Loucy (cell line): ENCODE data around the gene ALCAM.

Source experiments
- H2AFZ ChIP-seq: fragments of 200-600 bp; sonication (generic); 2 replicates; pipeline ENCODE4 v1.6.0; 2016; ENCODE audit warnings: antibody characterized with exemption, mild to moderate bottlenecking, low read length, moderate library complexity
- H3F3A ChIP-seq: fragments of 200-600 bp; 2 replicates; pipeline ENCODE4 v1.6.0; 2016; ENCODE audit warnings: antibody characterized with exemption, low read depth, mild to moderate bottlenecking
- H3K27me3 ChIP-seq: fragments of 200-600 bp; sonication (generic); 2 replicates; pipeline ENCODE4 v1.6.1; 2014; ENCODE audit warnings: low read length, mild to moderate bottlenecking; ENCODE audit not compliant: insufficient read depth, poor library complexity, severe bottlenecking
- H3K36me3 ChIP-seq: fragments of 200-600 bp; sonication (generic); 2 replicates; pipeline ENCODE4 v1.6.1; 2016; ENCODE audit warnings: low read length; ENCODE audit not compliant: insufficient read depth
- H3K4me1 ChIP-seq: fragments of 200-600 bp; sonication (generic); 2 replicates; pipeline ENCODE4 v1.5.1; 2014; ENCODE audit warnings: low read length, mild to moderate bottlenecking; ENCODE audit not compliant: insufficient read depth, poor library complexity, severe bottlenecking
- H3K4me2 ChIP-seq: fragments of 200-600 bp; sonication (generic); 2 replicates; pipeline ENCODE4 v1.6.0; 2014; ENCODE audit warnings: antibody characterized with exemption, low read length, low read depth, mild to moderate bottlenecking; ENCODE audit not compliant: poor library complexity, severe bottlenecking
- H3K4me3 ChIP-seq: fragments of 200-600 bp; sonication (generic); 2 replicates; pipeline ENCODE4 v1.5.1; 2014; ENCODE audit warnings: low read length, mild to moderate bottlenecking, mixed read lengths; ENCODE audit not compliant: poor library complexity, severe bottlenecking
- H3K79me2 ChIP-seq: fragments of 200-600 bp; sonication (generic); 2 replicates; pipeline ENCODE4 v1.6.1; 2014; ENCODE audit warnings: low read length; ENCODE audit not compliant: insufficient read depth
- H3K9ac ChIP-seq: fragments of 200-600 bp; sonication (generic); 2 replicates; pipeline ENCODE4 v1.6.0; 2014; ENCODE audit warnings: mild to moderate bottlenecking, low read depth, low read length, moderate library complexity; ENCODE audit not compliant: poor library complexity, severe bottlenecking
- H3K9me2 ChIP-seq: fragments of 200-600 bp; sonication (generic); replicated peaks from 2 replicates; pipeline ENCODE4 v1.6.1; 2016; ENCODE audit warnings: low read depth, low read length, mixed read lengths
- H3K9me3 ChIP-seq: fragments of 200-600 bp; sonication (generic); 2 replicates; pipeline ENCODE4 v1.6.1; 2014; ENCODE audit warnings: mild to moderate bottlenecking, antibody characterized with exemption, low read length, low read depth; ENCODE audit not compliant: insufficient read depth
- H4K20me1 ChIP-seq: fragments of 200-600 bp; sonication (generic); 2 replicates; pipeline ENCODE4 v1.6.0; 2014; ENCODE audit warnings: antibody characterized with exemption, low read length, mild to moderate bottlenecking; ENCODE audit not compliant: insufficient read depth, poor library complexity, severe bottlenecking
- EZH2phosphoT487 ChIP-seq: fragments of 200-600 bp; IDR thresholded peaks from 2 replicates; pipeline ENCODE4 v1.6.1; 2018; ENCODE audit warnings: antibody characterized with exemption, mild to moderate bottlenecking, moderate library complexity, borderline replicate concordance
- TF ChIP-seq, protein P1 (sequence below): fragments of 200-600 bp; sonication (generic); conservative IDR thresholded peaks from 2 replicates; pipeline ENCODE4 v1.5.1; 2014; ENCODE audit warnings: mild to moderate bottlenecking, antibody characterized with exemption, low read length

ALCAM gene

DNA sequence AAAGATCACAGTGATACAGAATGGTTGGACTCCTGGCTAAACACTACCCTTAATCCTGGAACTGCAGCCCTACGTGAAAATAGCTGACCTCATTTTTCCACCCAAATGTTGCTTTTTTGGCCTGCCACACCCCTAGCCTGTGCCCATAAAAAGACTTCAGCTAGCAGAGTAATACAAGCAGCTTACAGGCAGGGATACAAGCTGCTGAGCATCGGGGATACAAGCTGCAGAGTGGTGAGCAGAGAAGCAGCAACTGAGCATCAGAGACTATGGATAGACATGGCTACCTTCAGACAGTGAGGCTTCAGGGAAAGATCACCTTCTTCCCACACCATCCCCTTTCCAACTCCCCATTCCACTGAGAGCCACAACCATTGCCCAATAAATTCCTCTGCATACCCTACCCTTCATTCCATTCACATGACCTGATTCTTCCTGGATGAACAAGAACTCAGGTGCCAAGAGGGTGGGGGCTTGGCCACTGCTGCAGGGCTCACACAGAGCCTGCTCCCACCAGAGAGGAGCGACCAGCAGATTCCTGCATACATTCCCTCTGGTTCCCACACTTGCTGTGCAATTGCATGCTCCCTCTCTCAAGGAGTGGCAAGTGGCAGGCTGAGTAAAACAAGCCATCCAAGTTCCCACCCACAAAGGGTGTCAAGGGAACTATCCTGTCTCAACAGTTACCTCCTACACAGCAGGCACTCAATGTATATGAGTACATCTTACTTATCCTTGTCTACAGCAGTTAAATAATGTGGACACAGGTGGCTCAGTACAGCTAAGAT lies 217.5 kb downstream of the ALCAM start:
- no peaks in the 10 kb centered on the region for H3F3A ChIP-seq
- H4K20me1 ChIP-seq = no peaks in the 10 kb centered on the region
- H3K79me2 ChIP-seq = no peaks in the 10 kb centered on the region
- no peak overlapping the region for H2AFZ ChIP-seq
- no peaks in the 10 kb centered on the region for H3K27me3 ChIP-seq
- H3K4me3 ChIP-seq = no peak overlapping the region
- no peaks in the 10 kb centered on the region for H3K9me2 ChIP-seq
- no peaks in the 10 kb centered on the region for H3K4me1 ChIP-seq
- TF ChIP-seq, protein P1, sequence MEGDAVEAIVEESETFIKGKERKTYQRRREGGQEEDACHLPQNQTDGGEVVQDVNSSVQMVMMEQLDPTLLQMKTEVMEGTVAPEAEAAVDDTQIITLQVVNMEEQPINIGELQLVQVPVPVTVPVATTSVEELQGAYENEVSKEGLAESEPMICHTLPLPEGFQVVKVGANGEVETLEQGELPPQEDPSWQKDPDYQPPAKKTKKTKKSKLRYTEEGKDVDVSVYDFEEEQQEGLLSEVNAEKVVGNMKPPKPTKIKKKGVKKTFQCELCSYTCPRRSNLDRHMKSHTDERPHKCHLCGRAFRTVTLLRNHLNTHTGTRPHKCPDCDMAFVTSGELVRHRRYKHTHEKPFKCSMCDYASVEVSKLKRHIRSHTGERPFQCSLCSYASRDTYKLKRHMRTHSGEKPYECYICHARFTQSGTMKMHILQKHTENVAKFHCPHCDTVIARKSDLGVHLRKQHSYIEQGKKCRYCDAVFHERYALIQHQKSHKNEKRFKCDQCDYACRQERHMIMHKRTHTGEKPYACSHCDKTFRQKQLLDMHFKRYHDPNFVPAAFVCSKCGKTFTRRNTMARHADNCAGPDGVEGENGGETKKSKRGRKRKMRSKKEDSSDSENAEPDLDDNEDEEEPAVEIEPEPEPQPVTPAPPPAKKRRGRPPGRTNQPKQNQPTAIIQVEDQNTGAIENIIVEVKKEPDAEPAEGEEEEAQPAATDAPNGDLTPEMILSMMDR = no peak
- no peak for TF ChIP-seq EZH2phosphoT487
- H3K9me3 ChIP-seq = no peaks in the 10 kb centered on the region
- no peak overlapping the region for H3K9ac ChIP-seq
- no peaks in the 10 kb centered on the region for H3K36me3 ChIP-seq
- H3K4me2 ChIP-seq = no peak overlapping the region

DNA sequence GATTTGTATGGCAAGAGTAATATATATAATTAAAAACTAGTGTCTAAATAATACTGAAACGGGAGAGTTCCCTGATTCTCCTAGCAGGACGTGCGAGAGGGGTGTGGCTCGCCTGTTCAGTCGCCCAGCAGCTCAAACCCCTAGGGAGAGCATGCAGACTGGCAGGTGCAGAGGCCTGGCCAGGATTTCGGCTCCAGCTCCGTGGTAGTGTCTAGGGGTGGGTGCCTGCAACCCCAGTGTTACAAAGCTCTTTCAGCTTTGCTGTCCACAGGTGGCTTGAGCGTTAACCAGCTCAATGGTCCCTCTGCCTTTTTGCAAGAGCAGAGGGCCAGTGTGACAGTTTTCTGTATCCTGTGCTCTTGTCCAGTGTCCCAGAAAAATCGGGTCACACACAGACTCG lies 226.6 kb downstream of the ALCAM start:
- no peaks in the 10 kb centered on the region for H3K9me3 ChIP-seq
- no peaks in the 10 kb centered on the region for H4K20me1 ChIP-seq
- no peak overlapping the region for H2AFZ ChIP-seq
- H3K4me3 ChIP-seq = no peak overlapping the region
- H3K4me2 ChIP-seq = no peak overlapping the region
- no peaks in the 10 kb centered on the region for H3K9me2 ChIP-seq
- TF ChIP-seq, protein P1 = no peak
- no peak for TF ChIP-seq EZH2phosphoT487
- no peak overlapping the region for H3K9ac ChIP-seq
- no peaks in the 10 kb centered on the region for H3K36me3 ChIP-seq
- H3K4me1 ChIP-seq = no peaks in the 10 kb centered on the region
- H3K79me2 ChIP-seq = no peaks in the 10 kb centered on the region
- H3K27me3 ChIP-seq = no peaks in the 10 kb centered on the region
- H3F3A ChIP-seq = no peaks in the 10 kb centered on the region

DNA sequence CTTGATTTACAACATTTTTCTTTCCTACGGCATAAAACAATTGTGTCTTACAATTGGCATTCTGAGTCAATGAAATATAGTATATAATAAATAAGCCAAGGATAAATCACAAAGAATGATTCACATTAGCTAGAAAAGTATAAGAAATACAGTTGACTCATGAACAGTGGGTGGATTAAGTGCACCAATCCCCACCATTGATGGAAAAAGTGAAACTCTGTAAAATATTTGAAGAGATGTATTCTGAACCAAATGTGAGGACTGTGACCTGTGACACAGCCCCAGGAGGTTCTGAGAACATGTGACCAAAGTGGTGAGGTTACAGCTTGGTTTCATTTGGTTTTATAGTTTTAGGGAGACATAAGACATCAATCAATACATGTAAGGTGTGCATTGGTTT lies 227.5 kb downstream of the ALCAM start:
- Histone ChIP-seq H3F3A (no peaks in the 10 kb centered on the region), H3K9me2 (no peaks in the 10 kb centered on the region), H3K4me3 (no peak overlapping the region), H3K27me3 (no peaks in the 10 kb centered on the region), H2AFZ (no peak overlapping the region), H4K20me1 (no peaks in the 10 kb centered on the region), H3K4me1 (no peaks in the 10 kb centered on the region), H3K36me3 (no peaks in the 10 kb centered on the region), H3K9ac (no peak overlapping the region), H3K4me2 (no peak overlapping the region), H3K9me3 (no peaks in the 10 kb centered on the region), H3K79me2 (no peaks in the 10 kb centered on the region)
- TF ChIP-seq, protein P1 = no peak
- TF ChIP-seq EZH2phosphoT487 = no peak
